Ureter (tissue), 1 donor: Measurements from ENCODE around the gene MBNL3. TPM values are rescaled to one million over a fixed set of nuclear protein-coding genes. Genes with fewer than 3 reads are reported as not detected.
A peak's percentile ranks its signal among the peaks of the same experiment; 100 is the strongest.

Experiments used
- DNase-seq: peaks from one replicate; pipeline ENCODE4 v3.0.0-alpha.2; 2020; ENCODE audit warnings: low spot score
- total RNA-seq: library from RNA; stranded (reverse); gene quantifications from one replicate; pipeline ENCODE4 v1.2.4, GENCODE V29; 2023
- donor health status: DM: yes; HTN: yes; CAD: no.

The MBNL3 gene
- 85.1 TPM for total RNA-seq

- peak; percentile 67 for DNase-seq
Measured at GRCh38 chrX:132488819-132489577, at the start of gene MBNL3. Gene MBNL3 (minus strand): TSS chrX:132489038. CDS start chrX:132439611, 49,427 bp downstream.

- DNase-seq = no peak
Measured at GRCh38 chrX:132533409-132533808, 44.6 kb upstream of the MBNL3 start.

- no peak for DNase-seq
Measured at GRCh38 chrX:132532913-132533312, 44.1 kb upstream of the MBNL3 start.

- DNase-seq = no peak
Measured at GRCh38 chrX:132532097-132532496, 43.3 kb upstream of the MBNL3 start.

- no peak for DNase-seq
Measured at GRCh38 chrX:132520792-132521191, 32.0 kb upstream of the MBNL3 start.

GRCh38 chrX:132520213-132520612, 31.4 kb upstream of the MBNL3 start:
- no peak for DNase-seq

- no peak for DNase-seq
Measured at GRCh38 chrX:132518401-132518800, 29.6 kb upstream of the MBNL3 start.

GRCh38 chrX:132508834-132509233, 20.0 kb upstream of the MBNL3 start:
- no peak for DNase-seq

- no peak for DNase-seq
Measured at GRCh38 chrX:132505116-132505515, 16.3 kb upstream of the MBNL3 start.

- no peak for DNase-seq
Measured at GRCh38 chrX:132504417-132504816, 15.6 kb upstream of the MBNL3 start.

- DNase-seq = no peak
Measured at GRCh38 chrX:132501606-132502005, 12.8 kb upstream of the MBNL3 start.

- DNase-seq = no peak
Measured at GRCh38 chrX:132497432-132497831, 8.6 kb upstream of the MBNL3 start.

- no peak for DNase-seq
Measured at GRCh38 chrX:132493095-132493494, 4.3 kb upstream of the MBNL3 start.

- peak; percentile 48 for DNase-seq
Measured at GRCh38 chrX:132491191-132491590, 2.4 kb upstream of the MBNL3 start.

GRCh38 chrX:132489578-132490419, 961 bp upstream of the MBNL3 start:
- DNase-seq = peak; percentile 46

- peak; percentile 45 for DNase-seq
Measured at GRCh38 chrX:132488180-132488705, 595 bp downstream of the MBNL3 start.

- no peak for DNase-seq
Measured at GRCh38 chrX:132486599-132487178, 2.1 kb downstream of the MBNL3 start.

- DNase-seq = no peak
Measured at GRCh38 chrX:132483951-132484350, 4.9 kb downstream of the MBNL3 start.

- no peak for DNase-seq
Measured at GRCh38 chrX:132483488-132483887, 5.3 kb downstream of the MBNL3 start.

GRCh38 chrX:132482632-132483031, 6.2 kb downstream of the MBNL3 start:
- no peak for DNase-seq

GRCh38 chrX:132481449-132481848, 7.4 kb downstream of the MBNL3 start:
- no peak for DNase-seq

- DNase-seq = peak; percentile 51
Measured at GRCh38 chrX:132480581-132481203, 8.1 kb downstream of the MBNL3 start.
